Lung (tissue), 12 donors: ENCODE results near the gene TRIM63. TPM values are rescaled to one million over a fixed set of nuclear protein-coding genes. Genes with fewer than 3 reads are reported as not detected.

Experiments
- ATAC-seq: fragments of 200-7000 bp; cut with Tn5 transposase; one replicate; pipeline ENCODE4 v1.9.1; 2020; ENCODE audit warnings: moderate number of reproducible peaks; ENCODE audit not compliant: insufficient read depth, low FRiP score
- DNase-seq, 3 donors: peaks; one replicate each; pipeline ENCODE4 v3.0.0-alpha.2; 2013 to 2017
- H3K27ac ChIP-seq, 2 donors: one replicate each; pipeline ENCODE4 v1.5.1; 2013; ENCODE audit warnings: mild to moderate bottlenecking in 2 of 2, moderate library complexity in 2 of 2, control low read depth in 1 of 2, inconsistent platforms in 1 of 2, low read depth in 1 of 2, low read length in 1 of 2
- H3K27me3 ChIP-seq, 3 donors: one replicate each; pipeline ENCODE4 v1.5.1; 2013; ENCODE audit warnings: low read length in 2 of 3; ENCODE audit not compliant: control insufficient read depth in 3 of 3, insufficient read depth in 3 of 3
- H3K36me3 ChIP-seq, 4 donors: one replicate each; pipeline ENCODE4 v1.5.1; 2013; ENCODE audit warnings: low read length in 4 of 4, mild to moderate bottlenecking in 1 of 4, moderate library complexity in 1 of 4; ENCODE audit not compliant: control insufficient read depth in 4 of 4, insufficient read depth in 4 of 4
- H3K4me1 ChIP-seq, 5 donors: one replicate each; pipeline ENCODE4 v1.5.1; 2013; ENCODE audit warnings: low read length in 5 of 5, mild to moderate bottlenecking in 2 of 5, moderate library complexity in 1 of 5; ENCODE audit not compliant: control insufficient read depth in 5 of 5, insufficient read depth in 5 of 5
- H3K4me3 ChIP-seq: one replicate; pipeline ENCODE4 v1.5.1; 2013; ENCODE audit warnings: mild to moderate bottlenecking, control low read depth, moderate library complexity
- H3K9ac ChIP-seq, 2 donors: one replicate each; pipeline ENCODE4 v1.5.1; 2013; ENCODE audit warnings: low read length in 2 of 2, control low read depth in 1 of 2; ENCODE audit not compliant: insufficient read depth in 1 of 2
- H3K9me3 ChIP-seq, 4 donors: one replicate each; pipeline ENCODE4 v1.5.1; 2013; ENCODE audit warnings: low read length in 3 of 4, mild to moderate bottlenecking in 1 of 4, moderate library complexity in 1 of 4; ENCODE audit not compliant: control insufficient read depth in 4 of 4, insufficient read depth in 3 of 4
- WGBS, 2 donors: extraction: QIAGEN DNeasy Blood & Tissue Kit; methylation state at CpG; one replicate each; pipeline ENCODE4 v1.1.7; 2013; 5-methylcytosine and 5-hydroxymethylcytosine counted together
- polyA plus RNA-seq, 2 donors: library from polyadenylated mRNA; stranded (reverse); fragments of 200-250 nt; gene quantifications; one replicate each; pipeline ENCODE4 v1.2.1, GENCODE V29; 2013
- total RNA-seq, 2 donors: library from RNA; depleted of rRNA in 1 of 2; stranded (reverse); fragments of >200 nt in 1 of 2; gene quantifications; one replicate each; pipeline ENCODE4 v1.2.1, GENCODE V29; 2014 to 2021
- TF ChIP-seq, protein P1 (sequence below): IDR thresholded peaks from 2 replicates; pipeline ENCODE4 v1.5.1; 2012; ENCODE audit warnings: mild to moderate bottlenecking; ENCODE audit errors: control extremely low read depth, extremely low read depth
- donor health status: control.
- donor health status: control.
- donor health status: Bipolar disorder and iron deficiency.
- donor health status: healthy.
- donor health status: DM: yes; HTN: yes; CAD: no.

Gene TRIM63
- total and polyA plus RNA-seq, 4 donors = 0.12 to 0.31 (median 0.19) TPM

DNA sequence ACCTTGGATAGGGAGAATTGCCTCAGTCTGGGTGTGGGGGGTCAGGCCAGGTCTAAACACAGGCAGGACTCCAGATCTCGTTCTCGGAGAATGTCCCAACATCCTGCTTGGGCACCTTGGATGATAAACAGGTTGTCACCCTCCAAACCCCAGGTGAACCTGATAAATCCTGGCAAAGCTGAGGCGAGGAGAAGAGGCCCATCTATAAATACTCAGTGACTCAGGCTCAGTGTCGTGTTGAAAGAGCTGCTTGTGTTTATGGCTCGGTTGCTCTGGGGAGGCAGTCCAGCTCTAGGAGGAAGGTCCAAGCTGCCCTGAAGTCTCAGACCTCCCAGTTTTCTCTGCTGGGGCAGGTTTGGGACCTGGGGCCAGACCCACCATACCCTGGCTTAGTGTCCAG is 15.8 kb upstream of the TRIM63 start:
- H3K36me3 ChIP-seq = no peaks in the 10 kb centered on the region
- H3K27me3 ChIP-seq = no peaks in the 10 kb centered on the region
- H3K9ac ChIP-seq = no peak overlapping the region
- TF ChIP-seq, protein P1, sequence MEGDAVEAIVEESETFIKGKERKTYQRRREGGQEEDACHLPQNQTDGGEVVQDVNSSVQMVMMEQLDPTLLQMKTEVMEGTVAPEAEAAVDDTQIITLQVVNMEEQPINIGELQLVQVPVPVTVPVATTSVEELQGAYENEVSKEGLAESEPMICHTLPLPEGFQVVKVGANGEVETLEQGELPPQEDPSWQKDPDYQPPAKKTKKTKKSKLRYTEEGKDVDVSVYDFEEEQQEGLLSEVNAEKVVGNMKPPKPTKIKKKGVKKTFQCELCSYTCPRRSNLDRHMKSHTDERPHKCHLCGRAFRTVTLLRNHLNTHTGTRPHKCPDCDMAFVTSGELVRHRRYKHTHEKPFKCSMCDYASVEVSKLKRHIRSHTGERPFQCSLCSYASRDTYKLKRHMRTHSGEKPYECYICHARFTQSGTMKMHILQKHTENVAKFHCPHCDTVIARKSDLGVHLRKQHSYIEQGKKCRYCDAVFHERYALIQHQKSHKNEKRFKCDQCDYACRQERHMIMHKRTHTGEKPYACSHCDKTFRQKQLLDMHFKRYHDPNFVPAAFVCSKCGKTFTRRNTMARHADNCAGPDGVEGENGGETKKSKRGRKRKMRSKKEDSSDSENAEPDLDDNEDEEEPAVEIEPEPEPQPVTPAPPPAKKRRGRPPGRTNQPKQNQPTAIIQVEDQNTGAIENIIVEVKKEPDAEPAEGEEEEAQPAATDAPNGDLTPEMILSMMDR = no peak
- H3K27ac ChIP-seq = peak overlapping the region in 1 of 2 donors; percentile 78
- peaks cover 0 to 6% (median 3%) of the 10 kb centered on the region in 5 donors for H3K4me1 ChIP-seq
- 66 to 76% methylated on average over 5 of the region's 5 CpGs for WGBS, 2 donors
- H3K4me3 ChIP-seq = no peak overlapping the region
- H3K9me3 ChIP-seq = no peaks in the 10 kb centered on the region
- ATAC-seq (no peak), DNase-seq (no peak)

DNA sequence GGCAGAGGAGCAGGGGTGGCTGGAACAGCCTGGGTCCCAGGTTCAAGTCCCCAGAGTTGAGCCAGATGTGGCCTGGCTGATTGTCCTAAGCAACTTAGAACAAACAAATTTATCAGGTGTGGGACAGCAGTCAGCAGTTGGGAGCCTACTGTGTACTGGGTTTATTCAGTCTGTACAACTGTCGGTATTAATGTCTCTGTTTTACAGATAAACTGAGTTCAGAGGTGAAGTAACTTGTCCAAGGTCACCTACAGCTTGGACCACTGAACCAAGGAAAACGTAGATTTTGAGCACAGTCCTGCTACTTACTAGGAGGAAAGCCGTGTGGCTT is 14.6 kb upstream of the TRIM63 start:
- 85 to 94% methylated on average over 3 of the region's 3 CpGs for WGBS, 2 donors
- ATAC-seq (no peak), DNase-seq (no peak)
- no peaks in the 10 kb centered on the region for H3K27me3 ChIP-seq
- peaks cover 0 to 6% (median 3%) of the 10 kb centered on the region in 5 donors for H3K4me1 ChIP-seq
- TF ChIP-seq, protein P1 = no peak
- no peaks in the 10 kb centered on the region for H3K36me3 ChIP-seq
- H3K9ac ChIP-seq = no peak overlapping the region
- H3K27ac ChIP-seq = peak overlapping the region in 1 of 2 donors; percentile 88
- no peaks in the 10 kb centered on the region for H3K9me3 ChIP-seq
- no peak overlapping the region for H3K4me3 ChIP-seq

DNA sequence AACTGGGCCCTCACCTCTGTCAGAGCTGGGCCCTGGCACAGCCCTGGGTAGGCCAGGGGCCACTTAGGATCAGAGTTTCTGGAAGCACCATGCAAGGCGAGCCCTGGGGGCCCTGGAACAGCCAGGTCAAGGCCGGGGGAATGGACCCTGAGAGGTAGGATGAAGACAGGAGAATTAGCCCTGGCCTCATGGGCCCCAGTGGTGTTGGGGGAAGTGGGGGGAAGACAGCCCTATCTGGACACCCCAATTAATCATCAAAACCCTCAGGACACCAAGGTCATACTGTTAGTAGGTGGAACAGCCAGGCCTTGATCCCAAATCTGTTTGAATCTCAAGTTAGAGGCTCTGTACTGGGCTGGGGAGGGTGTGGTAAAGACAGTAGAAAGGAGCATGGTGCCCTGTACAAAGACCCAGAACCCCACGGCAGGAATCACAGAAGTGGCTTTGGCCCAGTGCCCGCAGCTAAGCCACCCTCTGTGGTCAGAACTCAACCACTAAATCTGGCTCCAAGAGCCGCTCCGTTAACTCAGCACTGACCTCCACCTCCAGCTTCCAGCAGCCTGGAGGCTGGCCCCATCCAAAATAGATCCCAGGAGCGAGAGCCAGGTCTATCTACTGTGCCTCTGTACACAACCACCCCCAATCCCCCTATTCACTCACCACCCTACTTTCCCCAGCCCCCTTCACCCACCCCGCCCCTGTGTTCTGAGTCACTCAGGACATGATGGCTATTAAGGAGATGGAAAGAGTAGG is 14.0 kb upstream of the TRIM63 start:
- TF ChIP-seq, protein P1 = no peak
- no peak overlapping the region for H3K4me3 ChIP-seq
- no peak overlapping the region for H3K9ac ChIP-seq
- H3K9me3 ChIP-seq = no peaks in the 10 kb centered on the region
- WGBS, 2 donors = 65 to 77% methylated on average over 8 of the region's 8 CpGs
- peak overlapping the region in 1 of 2 donors; percentile 88 for H3K27ac ChIP-seq
- ATAC-seq (no peak), DNase-seq (no peak)
- no peaks in the 10 kb centered on the region for H3K36me3 ChIP-seq
- peaks cover 0 to under 1% (median 0%) of the 10 kb centered on the region in 3 donors for H3K27me3 ChIP-seq
- peaks cover 0 to 6% (median 3%) of the 10 kb centered on the region in 5 donors for H3K4me1 ChIP-seq
